HG03196 (cell line): ENCODE measurements around the gene PABPC1L.

Experiments used
- ATAC-seq: cut with Tn5 transposase; IDR thresholded peaks from one replicate; pipeline ENCODE4 v1.9.1; 2021; ENCODE audit not compliant: unreplicated experiment

The PABPC1L gene

GRCh38 chr20:44942264-44942973 lies 32.6 kb downstream of the PABPC1L start:
- no peak for ATAC-seq

GRCh38 chr20:44943828-44944227 lies 34.0 kb downstream of the PABPC1L start:
- ATAC-seq = no peak

GRCh38 chr20:44945261-44945660 lies 35.4 kb downstream of the PABPC1L start:
- ATAC-seq = no peak

- ATAC-seq = no peak
Observed at GRCh38 chr20:44946271-44946852, 36.5 kb downstream of the PABPC1L start.

- ATAC-seq = no peak
Observed at GRCh38 chr20:44948107-44948506, 38.2 kb downstream of the PABPC1L start.

GRCh38 chr20:44948513-44948912 lies 38.7 kb downstream of the PABPC1L start:
- no peak for ATAC-seq

- no peak for ATAC-seq
Observed at GRCh38 chr20:44950368-44950767, 40.5 kb downstream of the PABPC1L start.

GRCh38 chr20:44952731-44953130 lies 42.9 kb downstream of the PABPC1L start:
- no peak for ATAC-seq

- ATAC-seq = no peak
Observed at GRCh38 chr20:44954211-44954610, 44.4 kb downstream of the PABPC1L start.

GRCh38 chr20:44955270-44955669 lies 45.4 kb downstream of the PABPC1L start:
- no peak for ATAC-seq

GRCh38 chr20:44956410-44956809 lies 46.5 kb downstream of the PABPC1L start:
- ATAC-seq = no peak

- no peak for ATAC-seq
Observed at GRCh38 chr20:44958276-44958675, 48.4 kb downstream of the PABPC1L start.

GRCh38 chr20:44959082-44959637 lies 49.3 kb downstream of the PABPC1L start:
- no peak for ATAC-seq

GRCh38 chr20:44959638-44960102 lies 49.8 kb downstream of the PABPC1L start:
- no peak for ATAC-seq

GRCh38 chr20:44960103-44960852 lies 50.4 kb downstream of the PABPC1L start, which contains the start of gene TOMM34:
TOMM34 (minus strand) TSS chr20:44960397; CDS start chr20:44960333, 64 bp downstream.
- ATAC-seq = peak; percentile 72

- ATAC-seq = no peak
Observed at GRCh38 chr20:44961011-44961869, 51.4 kb downstream of the PABPC1L start.

GRCh38 chr20:44961870-44962267 lies 52.0 kb downstream of the PABPC1L start:
- ATAC-seq = no peak

- no peak for ATAC-seq
Observed at GRCh38 chr20:44962483-44962882, 52.6 kb downstream of the PABPC1L start.

GRCh38 chr20:44963325-44964215 lies 53.7 kb downstream of the PABPC1L start:
- ATAC-seq = no peak

- ATAC-seq = no peak
Observed at GRCh38 chr20:44965651-44966029, 55.8 kb downstream of the PABPC1L start.
